MM.1S (cell line): ENCODE data around the gene WDR90.

Experiments used
- EZH2 ChIP-seq: fragments of 300-600 bp; sonication (generic); optimal IDR thresholded peaks from 2 replicates; pipeline ENCODE3; 2017; ENCODE audit warnings: low read depth, mild to moderate bottlenecking, antibody characterized with exemption, low read length, mixed read lengths
- EZH2phosphoT487 ChIP-seq: fragments of 300-600 bp; sonication (generic); IDR thresholded peaks from 2 replicates; pipeline ENCODE4 v1.6.1; 2018; ENCODE audit warnings: antibody characterized with exemption, low read length
- TF ChIP-seq, protein P1 (sequence below): fragments of 300-600 bp; sonication (generic); IDR thresholded peaks from 2 replicates; pipeline ENCODE4 v1.5.1; 2016; ENCODE audit warnings: antibody characterized with exemption, low read length, mixed read lengths

DNA sequence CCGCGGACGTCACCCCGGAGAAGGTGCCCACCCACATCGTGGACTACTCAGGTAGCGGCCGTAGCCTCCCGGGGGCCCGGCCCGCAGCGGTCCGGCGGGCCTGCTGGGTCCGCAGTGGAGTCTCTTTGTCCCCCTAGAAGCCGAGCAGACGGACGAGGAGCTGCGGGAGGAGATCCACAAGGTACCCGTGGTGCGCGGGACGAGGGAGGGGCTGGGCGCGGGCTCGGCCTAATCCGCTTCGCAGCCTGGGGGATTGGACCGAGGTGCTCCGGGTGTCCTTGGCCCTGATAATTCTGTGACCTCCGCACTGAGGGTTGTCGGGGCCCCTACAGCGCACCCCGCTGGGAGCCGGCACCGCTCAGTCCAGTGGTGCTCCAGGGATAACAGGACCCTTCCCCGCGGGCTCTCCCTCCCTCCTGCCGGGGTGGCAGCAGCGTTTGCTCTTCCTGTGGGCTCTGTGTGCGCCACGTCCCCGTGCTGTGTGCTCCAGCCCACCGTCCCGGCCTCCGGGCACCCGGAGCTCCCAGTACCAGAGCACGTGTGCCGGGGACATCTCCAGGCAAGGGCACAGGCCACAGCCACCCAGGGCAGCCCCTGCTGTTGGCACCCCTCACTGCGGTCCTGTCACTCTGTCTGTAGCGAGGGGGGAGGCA, 19.5 kb downstream of the WDR90 start:
- TF ChIP-seq, protein P1, sequence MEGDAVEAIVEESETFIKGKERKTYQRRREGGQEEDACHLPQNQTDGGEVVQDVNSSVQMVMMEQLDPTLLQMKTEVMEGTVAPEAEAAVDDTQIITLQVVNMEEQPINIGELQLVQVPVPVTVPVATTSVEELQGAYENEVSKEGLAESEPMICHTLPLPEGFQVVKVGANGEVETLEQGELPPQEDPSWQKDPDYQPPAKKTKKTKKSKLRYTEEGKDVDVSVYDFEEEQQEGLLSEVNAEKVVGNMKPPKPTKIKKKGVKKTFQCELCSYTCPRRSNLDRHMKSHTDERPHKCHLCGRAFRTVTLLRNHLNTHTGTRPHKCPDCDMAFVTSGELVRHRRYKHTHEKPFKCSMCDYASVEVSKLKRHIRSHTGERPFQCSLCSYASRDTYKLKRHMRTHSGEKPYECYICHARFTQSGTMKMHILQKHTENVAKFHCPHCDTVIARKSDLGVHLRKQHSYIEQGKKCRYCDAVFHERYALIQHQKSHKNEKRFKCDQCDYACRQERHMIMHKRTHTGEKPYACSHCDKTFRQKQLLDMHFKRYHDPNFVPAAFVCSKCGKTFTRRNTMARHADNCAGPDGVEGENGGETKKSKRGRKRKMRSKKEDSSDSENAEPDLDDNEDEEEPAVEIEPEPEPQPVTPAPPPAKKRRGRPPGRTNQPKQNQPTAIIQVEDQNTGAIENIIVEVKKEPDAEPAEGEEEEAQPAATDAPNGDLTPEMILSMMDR: no peak
- no peak for TF ChIP-seq EZH2
- TF ChIP-seq EZH2phosphoT487: no peak
